ENCODE measurements around the gene GSK3A. TPM values are rescaled to one million over a fixed set of nuclear protein-coding genes. Genes with fewer than 3 reads are reported as not detected.

Gene GSK3A
- total RNA-seq, 1 experiment from 2014 or later = 46.0 TPM

GRCh38 chr19:42287017-42287826 is 44.8 kb upstream of the GSK3A start:
- Histone ChIP-seq H3K9me3 (ENCODE audit: control insufficient read depth, insufficient read depth, low read depth, low read length) (no peaks in the 10 kb centered on the region), H3K27ac (ENCODE audit: low read length) (no peak overlapping the region), H3K4me1 (ENCODE audit: control insufficient read depth, insufficient read depth, low read length) (peaks cover 22% of the 10 kb centered on the region), H3K36me3 (ENCODE audit: control insufficient read depth, insufficient read depth, low read length) (no peaks in the 10 kb centered on the region; the same call in 1 of the 2 replicates), H3K27me3 (ENCODE audit: control insufficient read depth, insufficient read depth, low read length) (no peaks in the 10 kb centered on the region), H3K4me3 (ENCODE audit: low read depth in 2 of 2, low read length in 2 of 2) (no peak overlapping the region)
- in situ Hi-C loops (cut with HindIII; ENCODE audit: low pct_unique_long_range_greater_than_20kb, low sequenced_read_pairs) (no loop called here), intact Hi-C loops (cut with micrococcal nuclease; ENCODE audit: unreplicated experiment) (no loop called here)
- BruUV-seq (replicated peaks) = no TSS peak
- ChIA-PET POLR2A (no interaction called here), CTCF (no interaction called here)
- no peak for TF ChIP-seq CTCF (IDR thresholded peaks at IDR 0.05)
- no peak for TF ChIP-seq SIN3A (IDR thresholded peaks at IDR 0.05; ENCODE audit: borderline replicate concordance, insufficient read depth, low read depth, low read length)
- no peak for TF ChIP-seq POLR2AphosphoS5 (IDR thresholded peaks at IDR 0.05; ENCODE audit: low read depth, low read length)
- no peak for TF ChIP-seq REST (IDR thresholded peaks at IDR 0.05; ENCODE audit: insufficient read depth in 1 of 2, low read depth in 2 of 2, low read length in 1 of 2)
- no peak for TF ChIP-seq TCF7L2 (IDR thresholded peaks at IDR 0.05; ENCODE audit: low read depth, low read length)
- DNase-seq (ENCODE audit: low read depth, low spot score) = no peak
- no peak for ATAC-seq

GRCh38 chr19:42286349-42287016 is 44.1 kb upstream of the GSK3A start:
- Histone ChIP-seq H3K27ac (ENCODE audit: low read length) (peak overlapping the region; percentile 82; the same call in 1 of the 2 replicates), H3K27me3 (ENCODE audit: control insufficient read depth, insufficient read depth, low read length) (no peaks in the 10 kb centered on the region), H3K4me3 (ENCODE audit: low read depth in 2 of 2, low read length in 2 of 2) (no peak overlapping the region), H3K36me3 (ENCODE audit: control insufficient read depth, insufficient read depth, low read length) (no peaks in the 10 kb centered on the region; the same call in 1 of the 2 replicates), H3K4me1 (ENCODE audit: control insufficient read depth, insufficient read depth, low read length) (peaks cover 29% of the 10 kb centered on the region), H3K9me3 (ENCODE audit: control insufficient read depth, insufficient read depth, low read depth, low read length) (no peaks in the 10 kb centered on the region)
- DNase-seq (ENCODE audit: low read depth, low spot score) = no peak
- BruUV-seq (replicated peaks) = no TSS peak
- intact Hi-C loops (cut with micrococcal nuclease; ENCODE audit: unreplicated experiment) (no loop called here), in situ Hi-C loops (cut with HindIII; ENCODE audit: low pct_unique_long_range_greater_than_20kb, low sequenced_read_pairs) (no loop called here)
- ChIA-PET POLR2A (no interaction called here), CTCF (no interaction called here)
- ATAC-seq = no peak
- TF ChIP-seq SIN3A (IDR thresholded peaks at IDR 0.05; ENCODE audit: borderline replicate concordance, insufficient read depth, low read depth, low read length) (no peak), TCF7L2 (IDR thresholded peaks at IDR 0.05; ENCODE audit: low read depth, low read length) (no peak), POLR2AphosphoS5 (IDR thresholded peaks at IDR 0.05; ENCODE audit: low read depth, low read length) (no peak)

All from Panc1 (cell line).